HEK293 (cell line): ENCODE data around the gene COL6A5.

Experiments used
- CTCF ChIA-PET: fragments of 350-600 bp; formaldehyde crosslinking; extraction: SDS; loops from one replicate; lab custom pipeline; 2021; ENCODE audit warnings: antibody characterized with exemption; lab: Yijun Ruan, JAX
- POLR2A ChIA-PET: fragments of 300-600 bp; formaldehyde crosslinking; extraction: SDS; loops from one replicate; lab custom pipeline; 2020; ENCODE audit warnings: antibody characterized with exemption, inconsistent platforms; lab: Yijun Ruan, JAX
- H3K27ac ChIP-seq: fragments of 200-500 bp; sonication (Bioruptor generic); 2 replicates; pipeline ENCODE4 v1.5.1; 2014; ENCODE audit warnings: low read depth, low read length, control low read depth, inconsistent platforms; ENCODE audit errors: extremely low read depth
- H3K36me3 ChIP-seq, 2 experiments: fragments of 200-500 bp in 1 of 2; sonication (Bioruptor generic) in 1 of 2; 1 replicate in 1 of 2; 2 replicates in 1 of 2; pipeline ENCODE4 v1.5.1; 2014 to 2017; ENCODE audit warnings: inconsistent platforms in 2 of 2, low read length in 2 of 2; ENCODE audit not compliant: control insufficient read depth in 2 of 2, insufficient read depth in 1 of 2
- H3K4me1 ChIP-seq: fragments of 200-500 bp; sonication (Bioruptor generic); 2 replicates; pipeline ENCODE4 v1.5.1; 2014; ENCODE audit warnings: mild to moderate bottlenecking, low read length, inconsistent platforms; ENCODE audit not compliant: control insufficient read depth, insufficient read depth
- H3K4me3 ChIP-seq: 2 replicates; pipeline ENCODE4 v1.5.1; 2011; ENCODE audit warnings: low read depth, mild to moderate bottlenecking, control low read depth, low read length, moderate library complexity
- H3K9me3 ChIP-seq: fragments of 200-500 bp; sonication (Bioruptor generic); 2 replicates; pipeline ENCODE4 v1.5.1; 2014; ENCODE audit warnings: low read depth, low read length, inconsistent platforms; ENCODE audit not compliant: control insufficient read depth, insufficient read depth
- BCL11A ChIP-seq: fragments of 450-650 bp; formaldehyde crosslinking; IDR thresholded peaks from 2 replicates; pipeline ENCODE4 v1.5.1; 2016; ENCODE audit warnings: low read depth, missing biosample characterization, missing genetic modification characterization
- BCL11B ChIP-seq: fragments of 450-650 bp; formaldehyde crosslinking; IDR thresholded peaks from 2 replicates; pipeline ENCODE4 v1.5.1; 2016; ENCODE audit warnings: low read depth, missing biosample characterization, missing genetic modification characterization
- SCRT1 ChIP-seq: fragments of 450-650 bp; formaldehyde crosslinking; IDR thresholded peaks from 2 replicates; pipeline ENCODE4 v1.5.1; 2016; ENCODE audit warnings: missing biosample characterization, missing genetic modification characterization, borderline replicate concordance
- SCRT2 ChIP-seq: fragments of 450-650 bp; formaldehyde crosslinking; IDR thresholded peaks from 2 replicates; pipeline ENCODE4 v1.5.1; 2016; ENCODE audit warnings: missing biosample characterization, missing genetic modification characterization
- ZBTB1 ChIP-seq: fragments of 450-650 bp; formaldehyde crosslinking; IDR thresholded peaks from 2 replicates; pipeline ENCODE4 v1.5.1; 2016; ENCODE audit warnings: missing biosample characterization, missing genetic modification characterization
- ZIC2 ChIP-seq: fragments of 450-650 bp; formaldehyde crosslinking; IDR thresholded peaks from 2 replicates; pipeline ENCODE4 v1.5.1; 2016; ENCODE audit warnings: missing biosample characterization, missing genetic modification characterization
- ZNF138 ChIP-seq: fragments of 450-650 bp; formaldehyde crosslinking; IDR thresholded peaks from 2 replicates; pipeline ENCODE4 v1.5.1; 2016; ENCODE audit warnings: missing biosample characterization, missing genetic modification characterization, borderline replicate concordance
- ZNF155 ChIP-seq: fragments of 450-650 bp; formaldehyde crosslinking; IDR thresholded peaks from 2 replicates; pipeline ENCODE4 v1.5.1; 2016; ENCODE audit warnings: missing biosample characterization, missing genetic modification characterization
- ZNF2 ChIP-seq: fragments of 450-650 bp; formaldehyde crosslinking; IDR thresholded peaks from 2 replicates; pipeline ENCODE4 v1.5.1; 2016; ENCODE audit warnings: missing biosample characterization, missing genetic modification characterization
- ZNF654 ChIP-seq: fragments of 450-650 bp; formaldehyde crosslinking; IDR thresholded peaks from 2 replicates; pipeline ENCODE4 v1.5.1; 2016; ENCODE audit warnings: low read depth, missing biosample characterization, missing genetic modification characterization
- ZNF843 ChIP-seq: fragments of 450-650 bp; formaldehyde crosslinking; IDR thresholded peaks from 2 replicates; pipeline ENCODE4 v1.5.1; 2016; ENCODE audit warnings: missing biosample characterization, missing genetic modification characterization
- TF ChIP-seq, protein P1 (sequence below): fragments of 450-650 bp; formaldehyde crosslinking; IDR thresholded peaks from 2 replicates; pipeline ENCODE4 v1.5.1; 2016; ENCODE audit warnings: missing biosample characterization, missing genetic modification characterization
- TF ChIP-seq, protein P2 (sequence below): fragments of 450-650 bp; formaldehyde crosslinking; optimal IDR thresholded peaks from 2 replicates; pipeline ENCODE3; 2016; ENCODE audit warnings: missing biosample characterization, mild to moderate bottlenecking, missing genetic modification characterization
- TF ChIP-seq, protein P3 (sequence below): fragments of 450-650 bp; formaldehyde crosslinking; IDR thresholded peaks from 2 replicates; pipeline ENCODE4 v1.5.1; 2017; ENCODE audit warnings: missing biosample characterization, missing genetic modification characterization
- TF ChIP-seq, protein P4 (sequence below): fragments of 450-650 bp; formaldehyde crosslinking; IDR thresholded peaks from 2 replicates; pipeline ENCODE4 v1.5.1; 2016; ENCODE audit warnings: missing biosample characterization, missing genetic modification characterization
- TF ChIP-seq, protein P5 (sequence below): fragments of 450-650 bp; formaldehyde crosslinking; IDR thresholded peaks from 2 replicates; pipeline ENCODE4 v1.5.1; 2016; ENCODE audit warnings: missing biosample characterization, missing genetic modification characterization

COL6A5 gene, protein sequence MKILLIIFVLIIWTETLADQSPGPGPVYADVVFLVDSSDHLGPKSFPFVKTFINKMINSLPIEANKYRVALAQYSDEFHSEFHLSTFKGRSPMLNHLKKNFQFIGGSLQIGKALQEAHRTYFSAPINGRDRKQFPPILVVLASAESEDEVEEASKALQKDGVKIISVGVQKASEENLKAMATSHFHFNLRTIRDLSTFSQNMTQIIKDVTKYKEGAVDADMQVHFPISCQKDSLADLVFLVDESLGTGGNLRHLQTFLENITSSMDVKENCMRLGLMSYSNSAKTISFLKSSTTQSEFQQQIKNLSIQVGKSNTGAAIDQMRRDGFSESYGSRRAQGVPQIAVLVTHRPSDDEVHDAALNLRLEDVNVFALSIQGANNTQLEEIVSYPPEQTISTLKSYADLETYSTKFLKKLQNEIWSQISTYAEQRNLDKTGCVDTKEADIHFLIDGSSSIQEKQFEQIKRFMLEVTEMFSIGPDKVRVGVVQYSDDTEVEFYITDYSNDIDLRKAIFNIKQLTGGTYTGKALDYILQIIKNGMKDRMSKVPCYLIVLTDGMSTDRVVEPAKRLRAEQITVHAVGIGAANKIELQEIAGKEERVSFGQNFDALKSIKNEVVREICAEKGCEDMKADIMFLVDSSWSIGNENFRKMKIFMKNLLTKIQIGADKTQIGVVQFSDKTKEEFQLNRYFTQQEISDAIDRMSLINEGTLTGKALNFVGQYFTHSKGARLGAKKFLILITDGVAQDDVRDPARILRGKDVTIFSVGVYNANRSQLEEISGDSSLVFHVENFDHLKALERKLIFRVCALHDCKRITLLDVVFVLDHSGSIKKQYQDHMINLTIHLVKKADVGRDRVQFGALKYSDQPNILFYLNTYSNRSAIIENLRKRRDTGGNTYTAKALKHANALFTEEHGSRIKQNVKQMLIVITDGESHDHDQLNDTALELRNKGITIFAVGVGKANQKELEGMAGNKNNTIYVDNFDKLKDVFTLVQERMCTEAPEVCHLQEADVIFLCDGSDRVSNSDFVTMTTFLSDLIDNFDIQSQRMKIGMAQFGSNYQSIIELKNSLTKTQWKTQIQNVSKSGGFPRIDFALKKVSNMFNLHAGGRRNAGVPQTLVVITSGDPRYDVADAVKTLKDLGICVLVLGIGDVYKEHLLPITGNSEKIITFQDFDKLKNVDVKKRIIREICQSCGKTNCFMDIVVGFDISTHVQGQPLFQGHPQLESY (N-terminal part only)

DNA sequence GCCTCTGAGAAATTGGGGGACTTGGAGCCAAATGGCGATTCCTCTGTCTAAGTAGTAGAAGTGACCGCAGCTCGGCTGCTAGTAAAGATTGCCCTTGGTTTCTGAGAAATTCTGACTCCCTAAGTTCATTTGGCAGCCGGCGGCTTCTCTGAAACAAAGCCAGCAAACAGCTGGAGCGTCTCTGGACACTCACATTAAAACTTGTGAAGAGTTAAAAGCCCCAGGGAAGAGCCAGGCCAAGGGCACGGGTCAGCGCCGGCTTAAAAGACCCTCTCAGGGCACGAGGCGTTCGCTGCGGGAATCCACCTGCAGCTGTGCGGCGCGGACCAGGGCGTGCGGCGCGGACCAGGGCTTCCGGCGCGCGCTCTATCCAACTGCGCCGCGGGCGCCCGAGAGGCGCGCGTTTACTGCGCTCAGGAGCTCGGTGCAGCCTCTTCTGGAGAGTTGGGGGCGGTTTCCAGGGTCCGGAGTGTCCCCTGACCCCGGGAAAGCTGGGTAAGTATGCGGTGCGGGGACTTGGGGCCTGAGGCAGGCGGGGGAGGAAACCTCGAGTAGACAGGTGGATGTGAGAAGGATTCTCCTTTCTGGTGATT, at the start of gene COL6A5:
COL6A5 (plus strand) TSS at position 186 of the 593 bp plus-strand sequence. CDS start 27,967 bp downstream, outside the sequence.
- H3K4me1 ChIP-seq: no peaks in the 10 kb centered on the region
- TF ChIP-seq ZBTB1 (tag by site-specific recombination) (no peak), BCL11B (tag by site-specific recombination) (no peak), BCL11A (no peak), SCRT2 (tag by site-specific recombination) (peak; percentile 92), ZNF843 (tag by site-specific recombination) (no peak), ZNF155 (tag by site-specific recombination) (no peak), SCRT1 (tag by site-specific recombination) (0 out of 2 replicates have a peak, but pooled peaks have one; percentile 14), ZIC2 (peak; percentile 38; the same call in 1 of the 2 replicates), ZNF2 (tag by site-specific recombination) (no peak), ZNF654 (tag by site-specific recombination) (no peak), ZNF138 (tag by site-specific recombination) (no peak)
- TF ChIP-seq, protein P1, sequence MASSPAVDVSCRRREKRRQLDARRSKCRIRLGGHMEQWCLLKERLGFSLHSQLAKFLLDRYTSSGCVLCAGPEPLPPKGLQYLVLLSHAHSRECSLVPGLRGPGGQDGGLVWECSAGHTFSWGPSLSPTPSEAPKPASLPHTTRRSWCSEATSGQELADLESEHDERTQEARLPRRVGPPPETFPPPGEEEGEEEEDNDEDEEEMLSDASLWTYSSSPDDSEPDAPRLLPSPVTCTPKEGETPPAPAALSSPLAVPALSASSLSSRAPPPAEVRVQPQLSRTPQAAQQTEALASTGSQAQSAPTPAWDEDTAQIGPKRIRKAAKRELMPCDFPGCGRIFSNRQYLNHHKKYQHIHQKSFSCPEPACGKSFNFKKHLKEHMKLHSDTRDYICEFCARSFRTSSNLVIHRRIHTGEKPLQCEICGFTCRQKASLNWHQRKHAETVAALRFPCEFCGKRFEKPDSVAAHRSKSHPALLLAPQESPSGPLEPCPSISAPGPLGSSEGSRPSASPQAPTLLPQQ (tag by site-specific recombination): no peak
- TF ChIP-seq, protein P2, sequence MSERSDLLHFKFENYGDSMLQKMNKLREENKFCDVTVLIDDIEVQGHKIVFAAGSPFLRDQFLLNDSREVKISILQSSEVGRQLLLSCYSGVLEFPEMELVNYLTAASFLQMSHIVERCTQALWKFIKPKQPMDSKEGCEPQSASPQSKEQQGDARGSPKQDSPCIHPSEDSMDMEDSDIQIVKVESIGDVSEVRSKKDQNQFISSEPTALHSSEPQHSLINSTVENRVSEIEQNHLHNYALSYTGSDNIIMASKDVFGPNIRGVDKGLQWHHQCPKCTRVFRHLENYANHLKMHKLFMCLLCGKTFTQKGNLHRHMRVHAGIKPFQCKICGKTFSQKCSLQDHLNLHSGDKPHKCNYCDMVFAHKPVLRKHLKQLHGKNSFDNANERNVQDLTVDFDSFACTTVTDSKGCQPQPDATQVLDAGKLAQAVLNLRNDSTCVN (tag by site-specific recombination): peak; percentile 44
- TF ChIP-seq, protein P3, sequence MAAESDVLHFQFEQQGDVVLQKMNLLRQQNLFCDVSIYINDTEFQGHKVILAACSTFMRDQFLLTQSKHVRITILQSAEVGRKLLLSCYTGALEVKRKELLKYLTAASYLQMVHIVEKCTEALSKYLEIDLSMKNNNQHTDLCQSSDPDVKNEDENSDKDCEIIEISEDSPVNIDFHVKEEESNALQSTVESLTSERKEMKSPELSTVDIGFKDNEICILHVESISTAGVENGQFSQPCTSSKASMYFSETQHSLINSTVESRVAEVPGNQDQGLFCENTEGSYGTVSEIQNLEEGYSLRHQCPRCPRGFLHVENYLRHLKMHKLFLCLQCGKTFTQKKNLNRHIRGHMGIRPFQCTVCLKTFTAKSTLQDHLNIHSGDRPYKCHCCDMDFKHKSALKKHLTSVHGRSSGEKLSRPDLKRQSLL (tag by site-specific recombination): no peak
- TF ChIP-seq, protein P4, sequence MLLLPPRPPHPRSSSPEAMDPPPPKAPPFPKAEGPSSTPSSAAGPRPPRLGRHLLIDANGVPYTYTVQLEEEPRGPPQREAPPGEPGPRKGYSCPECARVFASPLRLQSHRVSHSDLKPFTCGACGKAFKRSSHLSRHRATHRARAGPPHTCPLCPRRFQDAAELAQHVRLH (tag by site-specific recombination): no peak
- TF ChIP-seq, protein P5, sequence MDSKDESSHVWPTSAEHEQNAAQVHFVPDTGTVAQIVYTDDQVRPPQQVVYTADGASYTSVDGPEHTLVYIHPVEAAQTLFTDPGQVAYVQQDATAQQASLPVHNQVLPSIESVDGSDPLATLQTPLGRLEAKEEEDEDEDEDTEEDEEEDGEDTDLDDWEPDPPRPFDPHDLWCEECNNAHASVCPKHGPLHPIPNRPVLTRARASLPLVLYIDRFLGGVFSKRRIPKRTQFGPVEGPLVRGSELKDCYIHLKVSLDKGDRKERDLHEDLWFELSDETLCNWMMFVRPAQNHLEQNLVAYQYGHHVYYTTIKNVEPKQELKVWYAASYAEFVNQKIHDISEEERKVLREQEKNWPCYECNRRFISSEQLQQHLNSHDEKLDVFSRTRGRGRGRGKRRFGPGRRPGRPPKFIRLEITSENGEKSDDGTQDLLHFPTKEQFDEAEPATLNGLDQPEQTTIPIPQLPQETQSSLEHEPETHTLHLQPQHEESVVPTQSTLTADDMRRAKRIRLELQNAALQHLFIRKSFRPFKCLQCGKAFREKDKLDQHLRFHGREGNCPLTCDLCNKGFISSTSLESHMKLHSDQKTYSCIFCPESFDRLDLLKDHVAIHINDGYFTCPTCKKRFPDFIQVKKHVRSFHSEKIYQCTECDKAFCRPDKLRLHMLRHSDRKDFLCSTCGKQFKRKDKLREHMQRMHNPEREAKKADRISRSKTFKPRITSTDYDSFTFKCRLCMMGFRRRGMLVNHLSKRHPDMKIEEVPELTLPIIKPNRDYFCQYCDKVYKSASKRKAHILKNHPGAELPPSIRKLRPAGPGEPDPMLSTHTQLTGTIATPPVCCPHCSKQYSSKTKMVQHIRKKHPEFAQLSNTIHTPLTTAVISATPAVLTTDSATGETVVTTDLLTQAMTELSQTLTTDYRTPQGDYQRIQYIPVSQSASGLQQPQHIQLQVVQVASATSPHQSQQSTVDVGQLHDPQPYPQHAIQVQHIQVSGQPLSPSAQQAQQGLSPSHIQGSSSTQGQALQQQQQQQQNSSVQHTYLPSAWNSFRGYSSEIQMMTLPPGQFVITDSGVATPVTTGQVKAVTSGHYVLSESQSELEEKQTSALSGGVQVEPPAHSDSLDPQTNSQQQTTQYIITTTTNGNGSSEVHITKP: no peak
- TF ChIP-seq, all 188 proteins: peak for 4
- Histone ChIP-seq H3K4me3 (peak within 1 kb of the TSS; percentile 15; the same call in 1 of the 2 replicates), H3K9me3 (no peaks in the 10 kb centered on the region), H3K27ac (no peak within 1 kb of the TSS), H3K36me3 (no peaks in the 10 kb centered on the region)
- ChIA-PET CTCF (no interaction called here), POLR2A (no interaction called here)
